NCI-H2196 treated with DMSO at 0.1 percent for 48 hours (cell line): ENCODE results near the gene AFG3L2.

Source experiments
- DNase-seq: peaks from one replicate; lab custom pipeline; 2025; ENCODE audit not compliant: unreplicated experiment; lab: John Stamatoyannopoulos, UW

The AFG3L2 gene

GRCh38 chr18:12362473-12363174 is 14.4 kb downstream of the AFG3L2 start:
- no peak for DNase-seq

GRCh38 chr18:12361770-12362378 is 15.2 kb downstream of the AFG3L2 start:
- DNase-seq: no peak

- DNase-seq: no peak
Measured at GRCh38 chr18:12359515-12359927, 17.5 kb downstream of the AFG3L2 start.

- DNase-seq: no peak
Measured at GRCh38 chr18:12352188-12352587, 24.8 kb downstream of the AFG3L2 start.

GRCh38 chr18:12347895-12348294 is 29.1 kb downstream of the AFG3L2 start:
- no peak for DNase-seq

GRCh38 chr18:12346240-12346565 is 30.8 kb downstream of the AFG3L2 start:
- DNase-seq: no peak

- DNase-seq: no peak
Measured at GRCh38 chr18:12345491-12346239, 31.4 kb downstream of the AFG3L2 start.

GRCh38 chr18:12342661-12343060 is 34.4 kb downstream of the AFG3L2 start:
- no peak for DNase-seq

GRCh38 chr18:12340945-12341660 is 35.9 kb downstream of the AFG3L2 start:
- DNase-seq: no peak

GRCh38 chr18:12338382-12338781 is 38.6 kb downstream of the AFG3L2 start:
- no peak for DNase-seq

- no peak for DNase-seq
Measured at GRCh38 chr18:12336887-12337286, 40.1 kb downstream of the AFG3L2 start.

GRCh38 chr18:12336171-12336613 is 40.8 kb downstream of the AFG3L2 start:
- no peak for DNase-seq

GRCh38 chr18:12335503-12335902 is 41.5 kb downstream of the AFG3L2 start:
- no peak for DNase-seq

- no peak for DNase-seq
Measured at GRCh38 chr18:12334863-12335262, 42.2 kb downstream of the AFG3L2 start.

GRCh38 chr18:12334366-12334808 is 42.6 kb downstream of the AFG3L2 start:
- DNase-seq: no peak

- DNase-seq: no peak
Measured at GRCh38 chr18:12333506-12334290, 43.3 kb downstream of the AFG3L2 start.

GRCh38 chr18:12330766-12331165 is 46.3 kb downstream of the AFG3L2 start:
- no peak for DNase-seq

- no peak for DNase-seq
Measured at GRCh38 chr18:12329125-12329698, 47.8 kb downstream of the AFG3L2 start.

- DNase-seq: no peak
Measured at GRCh38 chr18:12328179-12328823, 48.7 kb downstream of the AFG3L2 start.
